Mammary epithelial cell (primary cell): ENCODE results near the gene VMAC.

Experiments
- EZH2 ChIP-seq: IDR thresholded peaks from 2 replicates; pipeline ENCODE4 v1.6.1; 2012; ENCODE audit warnings: low read length, inconsistent platforms, borderline replicate concordance
- TF ChIP-seq, protein P1 (sequence below), 2 donors: IDR thresholded peaks in 1 of 2; conservative IDR thresholded peaks in 1 of 2; 2 replicates each; pipeline ENCODE4 v1.5.1; 2011 to 2012; ENCODE audit warnings: inconsistent platforms in 2 of 2, low read length in 2 of 2, mild to moderate bottlenecking in 2 of 2, control low read depth in 1 of 2, low read depth in 1 of 2; ENCODE audit not compliant: insufficient read depth in 1 of 2; ENCODE audit errors: extremely low read depth in 1 of 2

DNA sequence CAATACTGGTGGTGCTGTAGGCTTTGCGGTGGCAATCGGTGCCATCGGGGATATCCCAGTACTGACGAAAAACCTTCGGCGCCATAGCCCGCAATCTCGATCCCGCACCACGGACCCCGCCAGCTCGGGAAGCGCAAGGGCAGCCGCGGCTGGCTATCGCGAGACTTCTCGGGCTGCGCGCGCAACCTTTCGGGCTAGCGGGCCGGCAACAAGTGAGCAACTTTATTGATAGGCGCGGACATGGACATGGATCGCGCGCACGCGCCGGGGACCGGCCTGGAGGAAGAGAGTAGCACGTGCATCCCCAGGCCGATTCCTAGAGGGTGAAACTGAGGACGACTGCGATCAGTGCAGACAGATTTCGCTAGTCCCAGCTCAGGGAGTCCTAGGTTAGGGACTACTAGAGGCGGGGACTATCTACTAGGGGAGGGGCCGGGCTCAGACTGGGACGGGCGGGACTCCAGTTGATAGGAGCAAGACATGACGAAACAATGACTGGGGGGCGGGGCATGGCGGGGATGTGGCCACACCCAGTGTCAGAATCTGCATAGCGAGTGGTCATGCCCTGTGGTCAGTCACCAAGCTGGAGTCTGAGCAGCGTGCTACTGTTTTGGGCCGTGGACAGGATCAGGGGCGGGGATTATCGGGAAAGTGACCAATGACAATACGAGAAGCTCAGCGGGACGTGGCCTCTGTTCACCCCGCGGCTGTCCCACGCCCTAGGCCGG is 884 bp upstream of the VMAC start, which contains the start of gene NDUFA11:
- no peak for TF ChIP-seq EZH2
- TF ChIP-seq, protein P1, sequence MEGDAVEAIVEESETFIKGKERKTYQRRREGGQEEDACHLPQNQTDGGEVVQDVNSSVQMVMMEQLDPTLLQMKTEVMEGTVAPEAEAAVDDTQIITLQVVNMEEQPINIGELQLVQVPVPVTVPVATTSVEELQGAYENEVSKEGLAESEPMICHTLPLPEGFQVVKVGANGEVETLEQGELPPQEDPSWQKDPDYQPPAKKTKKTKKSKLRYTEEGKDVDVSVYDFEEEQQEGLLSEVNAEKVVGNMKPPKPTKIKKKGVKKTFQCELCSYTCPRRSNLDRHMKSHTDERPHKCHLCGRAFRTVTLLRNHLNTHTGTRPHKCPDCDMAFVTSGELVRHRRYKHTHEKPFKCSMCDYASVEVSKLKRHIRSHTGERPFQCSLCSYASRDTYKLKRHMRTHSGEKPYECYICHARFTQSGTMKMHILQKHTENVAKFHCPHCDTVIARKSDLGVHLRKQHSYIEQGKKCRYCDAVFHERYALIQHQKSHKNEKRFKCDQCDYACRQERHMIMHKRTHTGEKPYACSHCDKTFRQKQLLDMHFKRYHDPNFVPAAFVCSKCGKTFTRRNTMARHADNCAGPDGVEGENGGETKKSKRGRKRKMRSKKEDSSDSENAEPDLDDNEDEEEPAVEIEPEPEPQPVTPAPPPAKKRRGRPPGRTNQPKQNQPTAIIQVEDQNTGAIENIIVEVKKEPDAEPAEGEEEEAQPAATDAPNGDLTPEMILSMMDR (conservative IDR thresholded peaks at IDR 0.05 in 1 of 2, IDR thresholded peaks at IDR 0.05 in 1 of 2; ENCODE audit: extremely low read depth in 1 of 2, insufficient read depth in 1 of 2, low read depth in 1 of 2, low read length in 2 of 2), result no peak
